Body of pancreas (tissue), 4 donors: Measurements from ENCODE around the gene SUGCT. TPM values are rescaled to one million over a fixed set of nuclear protein-coding genes. Genes with fewer than 3 reads are reported as not detected.

Experiments used
- ATAC-seq: fragments of 150-250 bp; one replicate; pipeline ENCODE4 v1.9.1; 2016
- DNase-seq, 4 donors: peaks; one replicate each; pipeline ENCODE4 v3.0.0-alpha.2; 2019
- H3K27ac ChIP-seq, 4 donors: fragments of 200-600 bp; sonication (generic); 1 replicate in 3 of 4; 2 replicates in 1 of 4; pipeline versions ENCODE4 v1.5.1 to v1.6.1; 2016 to 2019; ENCODE audit warnings: mild to moderate bottlenecking in 1 of 4, mixed read lengths in 1 of 4, moderate library complexity in 1 of 4
- H3K27me3 ChIP-seq, 2 donors: fragments of 200-600 bp; sonication (generic); one replicate each; pipeline ENCODE4 v1.6.0; 2016; ENCODE audit warnings: mild to moderate bottlenecking in 1 of 2
- H3K36me3 ChIP-seq, 2 donors: fragments of 200-600 bp; sonication (generic); replicated peaks in 1 of 2; 2 replicates each; pipeline ENCODE4 v1.5.1; 2016; ENCODE audit warnings: low read depth in 2 of 2; ENCODE audit not compliant: insufficient read depth in 1 of 2
- H3K4me1 ChIP-seq: fragments of 200-600 bp; sonication (generic); one replicate; pipeline ENCODE4 v1.6.0; 2016
- H3K4me3 ChIP-seq, 2 donors: fragments of 200-600 bp; sonication (generic); 1 replicate in 1 of 2; 2 replicates in 1 of 2; pipeline ENCODE4 v1.5.1; 2016 to 2019
- H3K9me3 ChIP-seq, 3 donors: fragments of 200-600 bp; sonication (generic); 1 replicate in 2 of 3; 2 replicates in 1 of 3; pipeline ENCODE4 v1.5.1; 2016
- CTCF ChIP-seq, 7 experiments: fragments of 450-650 bp in 4 of 7; fragments of 200-600 bp in 3 of 7; sonication (generic) in 3 of 7; IDR thresholded peaks; one replicate each; pipeline ENCODE4 v1.5.1; 2016 to 2019; ENCODE audit warnings: antibody characterized with exemption in 7 of 7
- POLR2A ChIP-seq, 3 donors: fragments of 450-650 bp; IDR thresholded peaks; one replicate each; pipeline ENCODE4 v1.6.1; 2016; ENCODE audit warnings: antibody characterized with exemption in 3 of 3, mild to moderate bottlenecking in 2 of 3
- WGBS, 2 donors: methylation state at CpG; one replicate each; pipeline ENCODE4 v1.1.5; 2017; 5-methylcytosine and 5-hydroxymethylcytosine counted together
- intact Hi-C: fragments of 100-400 bp; cut with DNase I; formaldehyde crosslinking; loops from one replicate; pipeline ENCODE4 v1.15.1; 2023
- total RNA-seq, 2 donors: library from RNA; depleted of rRNA; stranded (reverse); fragments of >200 nt; gene quantifications; one replicate each; pipeline ENCODE4 v1.1.0, GENCODE V29; 2016

The SUGCT gene
- total RNA-seq, 2 donors from 2014 or later: 0.78 to 1.3 TPM

- intact Hi-C loops: no loop called here
- H3K9me3 ChIP-seq: no peaks in the 10 kb centered on the region
- H3K27me3 ChIP-seq: no peaks in the 10 kb centered on the region
- DNase-seq: no peak
- 77 to 81% methylated on average over 2 of the region's 2 CpGs for WGBS, 2 donors
- H3K27ac ChIP-seq: no peak overlapping the region
- H3K36me3 ChIP-seq: no peaks in the 10 kb centered on the region
- TF ChIP-seq CTCF (IDR thresholded peaks at IDR 0.05): no peak
- H3K4me1 ChIP-seq: no peaks in the 10 kb centered on the region
- H3K4me3 ChIP-seq: no peak overlapping the region
- no peak for ATAC-seq
Measured at GRCh38 chr7:40306025-40306424, 171.2 kb downstream of the SUGCT start.

GRCh38 chr7:40306596-40306995 is 171.8 kb downstream of the SUGCT start:
- DNase-seq (no peak), ATAC-seq (no peak)
- H3K4me3 ChIP-seq: no peak overlapping the region
- H3K27ac ChIP-seq: no peak overlapping the region
- no peaks in the 10 kb centered on the region for H3K9me3 ChIP-seq
- no peak for TF ChIP-seq CTCF (IDR thresholded peaks at IDR 0.05)
- no peak for TF ChIP-seq POLR2A (IDR thresholded peaks at IDR 0.05)
- intact Hi-C loops: no loop called here
- H3K4me1 ChIP-seq: no peaks in the 10 kb centered on the region
- H3K27me3 ChIP-seq: no peaks in the 10 kb centered on the region
- no peaks in the 10 kb centered on the region for H3K36me3 ChIP-seq

- no peaks in the 10 kb centered on the region for H3K27me3 ChIP-seq
- 67 to 79% methylated on average over 4 of the region's 4 CpGs for WGBS, 2 donors
- DNase-seq (no peak), ATAC-seq (no peak)
- H3K4me1 ChIP-seq: no peaks in the 10 kb centered on the region
- H3K9me3 ChIP-seq: no peaks in the 10 kb centered on the region
- H3K27ac ChIP-seq: no peak overlapping the region
- TF ChIP-seq POLR2A (IDR thresholded peaks at IDR 0.05) (no peak), CTCF (IDR thresholded peaks at IDR 0.05) (no peak)
- H3K4me3 ChIP-seq: no peak overlapping the region
- intact Hi-C loops: no loop called here
- H3K36me3 ChIP-seq: no peaks in the 10 kb centered on the region
Measured at GRCh38 chr7:40310258-40310657, 175.5 kb downstream of the SUGCT start.

- Histone ChIP-seq H3K36me3 (no peaks in the 10 kb centered on the region), H3K27me3 (no peaks in the 10 kb centered on the region), H3K4me1 (no peaks in the 10 kb centered on the region), H3K4me3 (no peak overlapping the region), H3K9me3 (no peaks in the 10 kb centered on the region), H3K27ac (no peak overlapping the region)
- intact Hi-C loops: no loop called here
- ATAC-seq: no peak
- 81 to 83% methylated on average over 3 of the region's 3 CpGs for WGBS, 2 donors
- DNase-seq: no peak
- TF ChIP-seq CTCF (IDR thresholded peaks at IDR 0.05) (no peak), POLR2A (IDR thresholded peaks at IDR 0.05) (no peak)
Measured at GRCh38 chr7:40311307-40311706, 176.5 kb downstream of the SUGCT start.

- DNase-seq (no peak), ATAC-seq (no peak)
- intact Hi-C loops: no loop called here
- Histone ChIP-seq H3K27me3 (no peaks in the 10 kb centered on the region), H3K4me1 (no peaks in the 10 kb centered on the region), H3K27ac (no peak overlapping the region), H3K9me3 (no peaks in the 10 kb centered on the region), H3K4me3 (no peak overlapping the region), H3K36me3 (no peaks in the 10 kb centered on the region)
- 94 to 95% methylated on average over 2 of the region's 2 CpGs for WGBS, 2 donors
- no peak for TF ChIP-seq CTCF (IDR thresholded peaks at IDR 0.05)
- no peak for TF ChIP-seq POLR2A (IDR thresholded peaks at IDR 0.05)
Measured at GRCh38 chr7:40315277-40315676, 180.5 kb downstream of the SUGCT start.
